Measurements from ENCODE around the gene COPS3. TPM values are rescaled to one million over a fixed set of nuclear protein-coding genes. Genes with fewer than 3 reads are reported as not detected.

The COPS3 gene
- total RNA-seq, 4 donors from 2014 or later: 49.3 to 72.6 (median 59.1) TPM

GRCh38 chr17:17309356-17309755, 28.3 kb upstream of the COPS3 start:
- TF ChIP-seq EP300 (IDR thresholded peaks at IDR 0.05): no peak
- TF ChIP-seq, protein P1, sequence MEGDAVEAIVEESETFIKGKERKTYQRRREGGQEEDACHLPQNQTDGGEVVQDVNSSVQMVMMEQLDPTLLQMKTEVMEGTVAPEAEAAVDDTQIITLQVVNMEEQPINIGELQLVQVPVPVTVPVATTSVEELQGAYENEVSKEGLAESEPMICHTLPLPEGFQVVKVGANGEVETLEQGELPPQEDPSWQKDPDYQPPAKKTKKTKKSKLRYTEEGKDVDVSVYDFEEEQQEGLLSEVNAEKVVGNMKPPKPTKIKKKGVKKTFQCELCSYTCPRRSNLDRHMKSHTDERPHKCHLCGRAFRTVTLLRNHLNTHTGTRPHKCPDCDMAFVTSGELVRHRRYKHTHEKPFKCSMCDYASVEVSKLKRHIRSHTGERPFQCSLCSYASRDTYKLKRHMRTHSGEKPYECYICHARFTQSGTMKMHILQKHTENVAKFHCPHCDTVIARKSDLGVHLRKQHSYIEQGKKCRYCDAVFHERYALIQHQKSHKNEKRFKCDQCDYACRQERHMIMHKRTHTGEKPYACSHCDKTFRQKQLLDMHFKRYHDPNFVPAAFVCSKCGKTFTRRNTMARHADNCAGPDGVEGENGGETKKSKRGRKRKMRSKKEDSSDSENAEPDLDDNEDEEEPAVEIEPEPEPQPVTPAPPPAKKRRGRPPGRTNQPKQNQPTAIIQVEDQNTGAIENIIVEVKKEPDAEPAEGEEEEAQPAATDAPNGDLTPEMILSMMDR (IDR thresholded peaks at IDR 0.05): no peak
- no peak for TF ChIP-seq POLR2A (IDR thresholded peaks at IDR 0.05; ENCODE audit: low read depth)
- TF ChIP-seq POLR2AphosphoS5 (IDR thresholded peaks at IDR 0.05): no peak
- Histone ChIP-seq H3K27ac (replicated peaks in 1 of 4) (no peak overlapping the region), H3K4me3 (no peak overlapping the region), H3K36me3 (peaks cover 0 to 47% (median 6%) of the 10 kb centered on the region in 4 donors), H3K9me3 (no peaks in the 10 kb centered on the region), H3K27me3 (no peaks in the 10 kb centered on the region), H3K4me1 (peaks cover 1 to 14% (median 4%) of the 10 kb centered on the region in 4 donors)
- intact Hi-C loops (cut with DNase I): loop anchor here (10.0 kb wide), 1 partner anchor 165 kb away; no protein-coding TSS in a partner anchor
- WGBS: 85% methylated on average over 1 of the region's 1 CpG
- no peak for DNase-seq (ENCODE audit: extremely low spot score)

DNA sequence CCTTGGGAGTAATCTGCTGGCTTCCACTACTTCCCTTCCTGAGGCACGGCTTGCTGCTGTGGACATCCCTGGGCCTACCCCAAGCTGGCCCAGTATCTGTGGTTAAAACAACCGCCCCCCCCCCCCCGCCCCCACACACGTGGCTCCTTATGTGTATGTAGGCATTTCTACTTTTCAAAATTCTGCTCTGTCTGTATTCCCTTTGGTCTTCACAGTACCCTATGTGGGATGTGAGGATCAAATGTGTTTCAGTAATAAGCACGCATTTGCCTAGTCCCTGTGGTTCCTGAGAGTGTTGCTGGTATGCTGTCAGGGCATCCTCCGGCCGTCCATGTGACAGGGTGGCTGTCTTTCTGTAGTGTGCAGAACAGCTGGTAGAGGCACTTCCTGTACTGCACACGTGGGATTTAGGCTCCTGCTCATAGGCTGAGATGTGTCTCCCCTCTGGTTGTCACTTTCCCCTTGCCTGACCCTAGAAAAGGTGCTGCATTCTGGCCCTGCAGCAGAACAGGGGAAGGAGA, 24.3 kb upstream of the COPS3 start:
- peaks cover 0 to 19% (median 3%) of the 10 kb centered on the region in 4 donors for H3K36me3 ChIP-seq
- 50% methylated on average over 8 of the region's 8 CpGs for WGBS
- H3K9me3 ChIP-seq: no peaks in the 10 kb centered on the region
- no peak overlapping the region for H3K4me3 ChIP-seq
- H3K27me3 ChIP-seq: no peaks in the 10 kb centered on the region
- peaks cover 20 to 41% (median 30%) of the 10 kb centered on the region in 4 donors for H3K4me1 ChIP-seq
- H3K27ac ChIP-seq (replicated peaks in 1 of 4): no peak overlapping the region
- no peak for TF ChIP-seq POLR2A (IDR thresholded peaks at IDR 0.05; ENCODE audit: low read depth)
- TF ChIP-seq, protein P1 (IDR thresholded peaks at IDR 0.05): no peak
- no peak for TF ChIP-seq POLR2AphosphoS5 (IDR thresholded peaks at IDR 0.05)
- no peak for TF ChIP-seq EP300 (IDR thresholded peaks at IDR 0.05)
- no peak for DNase-seq (ENCODE audit: extremely low spot score)
- intact Hi-C loops (cut with DNase I): loop anchor here (10.0 kb wide), 1 partner anchor 161 kb away; no protein-coding TSS in a partner anchor

GRCh38 chr17:17304521-17304985, 23.5 kb upstream of the COPS3 start:
- no peak for DNase-seq (ENCODE audit: extremely low spot score)
- intact Hi-C loops (cut with DNase I): loop anchor here (10.0 kb wide), 1 partner anchor 160 kb away; no protein-coding TSS in a partner anchor
- Histone ChIP-seq H3K27me3 (no peaks in the 10 kb centered on the region), H3K4me1 (peaks cover 21 to 43% (median 32%) of the 10 kb centered on the region in 4 donors), H3K9me3 (no peaks in the 10 kb centered on the region), H3K36me3 (peaks cover 0 to 13% (median 3%) of the 10 kb centered on the region in 4 donors), H3K4me3 (no peak overlapping the region), H3K27ac (replicated peaks in 1 of 4) (peak overlapping the region in 1 of 4 donors; percentile 72)
- TF ChIP-seq, protein P1 (IDR thresholded peaks at IDR 0.05): no peak
- TF ChIP-seq POLR2A (IDR thresholded peaks at IDR 0.05; ENCODE audit: low read depth) (no peak), EP300 (IDR thresholded peaks at IDR 0.05) (no peak), POLR2AphosphoS5 (IDR thresholded peaks at IDR 0.05) (no peak)
- 48% methylated on average over 1 of the region's 2 CpGs for WGBS

DNA sequence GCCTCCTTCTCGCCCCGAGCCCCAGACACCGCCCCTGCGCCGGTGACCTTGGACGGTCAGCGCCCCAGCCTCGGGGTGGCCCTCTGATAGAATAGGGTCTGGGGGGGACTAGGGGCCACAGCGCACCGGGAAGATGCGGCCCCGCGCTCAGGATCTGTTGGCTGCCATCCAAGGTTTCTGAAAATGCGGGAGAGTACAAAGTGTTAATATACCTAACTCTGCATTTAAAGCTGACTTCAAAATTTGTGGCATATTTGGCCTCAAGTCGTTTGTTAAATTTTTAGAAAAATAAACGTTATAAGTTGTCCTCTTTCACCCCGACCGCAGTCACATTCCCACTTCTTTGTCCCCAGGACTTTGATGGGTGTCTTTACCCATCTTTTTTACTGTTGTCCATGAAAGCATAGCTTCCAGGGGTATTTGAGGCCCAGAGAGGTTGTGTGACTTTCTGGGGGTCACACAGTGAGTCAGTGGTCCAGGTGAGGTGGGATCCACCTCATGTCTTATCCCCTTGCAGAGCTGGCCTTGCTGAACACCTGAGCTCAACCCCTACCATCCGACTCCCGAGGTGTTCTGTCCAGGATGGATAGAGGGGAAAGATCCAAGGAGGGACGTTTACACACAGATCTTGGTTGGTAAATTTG, 22.9 kb upstream of the COPS3 start:
- intact Hi-C loops (cut with DNase I): loop anchor here (2.0 to 10.0 kb wide), 2 partner anchors 23 to 159 kb away; partner anchors contain the start of gene COPS3
- H3K4me3 ChIP-seq: peak overlapping the region; percentile 67 to 78 (median 70)
- H3K9me3 ChIP-seq: no peaks in the 10 kb centered on the region
- peak overlapping the region; percentile 72 to 85 (median 77) for H3K27ac ChIP-seq (replicated peaks in 1 of 4)
- H3K27me3 ChIP-seq: no peaks in the 10 kb centered on the region
- H3K36me3 ChIP-seq: peaks cover 0 to 8% (median 3%) of the 10 kb centered on the region in 4 donors
- DNase-seq (ENCODE audit: extremely low spot score): no peak
- 25% methylated on average over 16 of the region's 21 CpGs for whole genome bisulfite sequencing
- H3K4me1 ChIP-seq: peaks cover 21 to 43% (median 32%) of the 10 kb centered on the region in 4 donors
- TF ChIP-seq, protein P1 (IDR thresholded peaks at IDR 0.05): no peak
- no peak for TF ChIP-seq POLR2AphosphoS5 (IDR thresholded peaks at IDR 0.05)
- no peak for TF ChIP-seq POLR2A (IDR thresholded peaks at IDR 0.05; ENCODE audit: low read depth)
- TF ChIP-seq EP300 (IDR thresholded peaks at IDR 0.05): no peak

All from esophagus muscularis mucosa (tissue), 4 donors.